ENCODE results near the gene TRIM44. TPM values are rescaled to one million over a fixed set of nuclear protein-coding genes. Genes with fewer than 3 reads are reported as not detected.

TRIM44 gene
- total RNA-seq, 1 experiment from 2014 or later = 191 TPM

DNA sequence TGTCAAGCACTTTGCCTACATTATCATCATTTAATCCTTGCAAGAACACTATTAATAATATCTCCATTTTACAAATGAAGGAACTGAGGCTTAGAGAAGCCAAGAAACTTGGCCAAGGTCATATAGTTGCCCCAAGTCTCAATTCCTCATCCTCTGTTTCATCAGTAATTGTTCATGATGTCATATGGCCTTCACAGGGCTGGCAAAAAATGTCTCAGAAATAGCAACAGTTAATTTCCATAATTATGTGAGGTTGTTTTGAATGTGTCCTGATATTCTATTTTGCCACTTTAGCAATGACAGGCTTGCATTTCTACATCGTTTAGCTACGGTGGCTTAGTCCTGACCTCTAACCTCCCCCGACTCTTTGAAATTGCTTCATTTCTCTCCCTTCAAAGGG, 20.6 kb upstream of the TRIM44 start:
- H3K36me3 ChIP-seq (ENCODE audit: insufficient read depth, low read length, poor library complexity, severe bottlenecking) = no peaks in the 10 kb centered on the region
- H3K27ac ChIP-seq (ENCODE audit: low read depth, low read length, poor library complexity, severe bottlenecking) = no peak overlapping the region
- H3K4me3 ChIP-seq (ENCODE audit: low read depth, low read length, poor library complexity, severe bottlenecking) = no peak overlapping the region
- ChIA-PET POLR2A (ENCODE audit: low non-redundant PET) (no interaction called here), CTCF (no interaction called here)
- BruUV-seq (replicated peaks) = no TSS peak
- peaks cover 28% of the 10 kb centered on the region for H3K4me1 ChIP-seq (ENCODE audit: insufficient read depth, low read length, poor library complexity, severe bottlenecking)
- intact Hi-C loops (cut with micrococcal nuclease; ENCODE audit: unreplicated experiment) = no loop called here
- TF ChIP-seq, protein P1, sequence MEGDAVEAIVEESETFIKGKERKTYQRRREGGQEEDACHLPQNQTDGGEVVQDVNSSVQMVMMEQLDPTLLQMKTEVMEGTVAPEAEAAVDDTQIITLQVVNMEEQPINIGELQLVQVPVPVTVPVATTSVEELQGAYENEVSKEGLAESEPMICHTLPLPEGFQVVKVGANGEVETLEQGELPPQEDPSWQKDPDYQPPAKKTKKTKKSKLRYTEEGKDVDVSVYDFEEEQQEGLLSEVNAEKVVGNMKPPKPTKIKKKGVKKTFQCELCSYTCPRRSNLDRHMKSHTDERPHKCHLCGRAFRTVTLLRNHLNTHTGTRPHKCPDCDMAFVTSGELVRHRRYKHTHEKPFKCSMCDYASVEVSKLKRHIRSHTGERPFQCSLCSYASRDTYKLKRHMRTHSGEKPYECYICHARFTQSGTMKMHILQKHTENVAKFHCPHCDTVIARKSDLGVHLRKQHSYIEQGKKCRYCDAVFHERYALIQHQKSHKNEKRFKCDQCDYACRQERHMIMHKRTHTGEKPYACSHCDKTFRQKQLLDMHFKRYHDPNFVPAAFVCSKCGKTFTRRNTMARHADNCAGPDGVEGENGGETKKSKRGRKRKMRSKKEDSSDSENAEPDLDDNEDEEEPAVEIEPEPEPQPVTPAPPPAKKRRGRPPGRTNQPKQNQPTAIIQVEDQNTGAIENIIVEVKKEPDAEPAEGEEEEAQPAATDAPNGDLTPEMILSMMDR (conservative IDR thresholded peaks at IDR 0.05; ENCODE audit: low read depth, low read length) = no peak
- no peak for TF ChIP-seq EZH2 (IDR thresholded peaks at IDR 0.05; ENCODE audit: borderline replicate concordance, low read depth, low read length, poor library complexity, severe bottlenecking)
- DNase-seq (ENCODE audit: low spot score) = no peak
- H3K27me3 ChIP-seq (replicated peaks; ENCODE audit: insufficient read depth, low read depth, low read length, poor library complexity) = no peaks in the 10 kb centered on the region
- H3K9me3 ChIP-seq (ENCODE audit: low read depth, low read length, poor library complexity, severe bottlenecking) = no peaks in the 10 kb centered on the region

DNA sequence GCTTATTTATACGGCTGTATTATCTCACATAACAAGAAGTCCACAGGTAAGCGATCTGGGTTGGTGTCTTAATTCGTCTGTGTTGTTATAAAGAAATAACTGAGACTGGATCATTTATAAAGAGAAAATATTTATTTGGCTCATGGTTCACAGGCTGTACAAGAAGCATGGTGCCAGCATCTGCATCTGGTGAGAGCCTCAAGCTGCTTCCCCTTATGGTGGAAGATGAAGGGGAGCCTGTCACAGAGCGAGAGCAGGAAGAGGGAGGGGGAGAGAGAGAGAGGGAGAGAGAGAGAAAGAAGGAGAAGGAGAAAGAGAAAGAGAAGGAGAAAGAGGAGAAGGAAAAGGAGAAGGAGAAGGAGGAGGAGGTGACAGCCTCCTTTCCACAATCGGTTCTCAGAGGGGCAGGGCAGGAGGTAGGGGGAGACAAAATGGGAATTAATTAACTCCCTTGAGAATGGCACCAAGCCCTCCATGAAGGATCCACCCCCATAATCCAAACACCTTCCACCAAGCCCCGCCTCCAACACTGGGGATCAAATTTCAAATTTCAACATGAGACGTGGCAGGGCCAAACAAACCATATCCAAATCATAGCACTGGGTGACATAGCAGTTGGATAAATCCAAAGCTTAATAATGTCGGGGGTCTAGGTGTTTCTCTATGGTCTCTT, 15.0 kb upstream of the TRIM44 start:
- no TSS peak for BruUV-seq (replicated peaks)
- Histone ChIP-seq H3K27me3 (replicated peaks; ENCODE audit: insufficient read depth, low read depth, low read length, poor library complexity) (no peaks in the 10 kb centered on the region), H3K36me3 (ENCODE audit: insufficient read depth, low read length, poor library complexity, severe bottlenecking) (no peaks in the 10 kb centered on the region), H3K4me3 (ENCODE audit: low read depth, low read length, poor library complexity, severe bottlenecking) (no peak overlapping the region), H3K4me1 (ENCODE audit: insufficient read depth, low read length, poor library complexity, severe bottlenecking) (peaks cover 24% of the 10 kb centered on the region), H3K9me3 (ENCODE audit: low read depth, low read length, poor library complexity, severe bottlenecking) (no peaks in the 10 kb centered on the region), H3K27ac (ENCODE audit: low read depth, low read length, poor library complexity, severe bottlenecking) (no peak overlapping the region)
- TF ChIP-seq, protein P1 (conservative IDR thresholded peaks at IDR 0.05; ENCODE audit: low read depth, low read length) = no peak
- no peak for TF ChIP-seq EZH2 (IDR thresholded peaks at IDR 0.05; ENCODE audit: borderline replicate concordance, low read depth, low read length, poor library complexity, severe bottlenecking)
- intact Hi-C loops (cut with micrococcal nuclease; ENCODE audit: unreplicated experiment) = no loop called here
- peak; percentile 75 for DNase-seq (ENCODE audit: low spot score)
- CTCF ChIA-PET = interaction anchor here (1.0 kb wide), 1 partner anchor 175 kb away, joined by 4 read pairs; no protein-coding TSS in a partner anchor
- POLR2A ChIA-PET (ENCODE audit: low non-redundant PET) = no interaction called here

DNA sequence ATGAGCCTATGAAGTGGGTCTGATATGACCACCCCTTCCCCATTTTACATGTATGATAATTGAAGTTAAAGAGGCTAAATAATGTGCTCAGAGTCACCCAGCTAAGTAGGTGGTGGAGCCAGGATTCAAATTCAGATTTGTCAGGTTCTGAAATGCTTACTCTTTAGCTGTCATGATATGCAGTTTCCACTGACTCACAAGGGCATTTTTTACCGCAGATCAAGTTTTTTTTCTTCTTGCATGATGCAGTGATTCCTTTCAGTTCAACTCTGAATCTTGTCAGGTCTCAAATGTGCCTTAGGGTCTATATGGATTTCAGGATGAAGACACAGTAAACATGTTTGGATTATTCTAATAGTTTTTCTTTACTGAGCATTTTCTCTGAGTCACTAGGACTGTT, 12.6 kb upstream of the TRIM44 start:
- H3K4me1 ChIP-seq (ENCODE audit: insufficient read depth, low read length, poor library complexity, severe bottlenecking) = peaks cover 31% of the 10 kb centered on the region
- ChIA-PET CTCF (interaction anchor here (0.6 to 0.8 kb wide), 2 partner anchors 12 to 172 kb away, joined by 3 read pairs; no protein-coding TSS in a partner anchor), POLR2A (ENCODE audit: low non-redundant PET) (no interaction called here)
- DNase-seq (ENCODE audit: low spot score) = no peak
- no peaks in the 10 kb centered on the region for H3K27me3 ChIP-seq (replicated peaks; ENCODE audit: insufficient read depth, low read depth, low read length, poor library complexity)
- TF ChIP-seq, protein P1 (conservative IDR thresholded peaks at IDR 0.05; ENCODE audit: low read depth, low read length) = no peak
- no peak for TF ChIP-seq EZH2 (IDR thresholded peaks at IDR 0.05; ENCODE audit: borderline replicate concordance, low read depth, low read length, poor library complexity, severe bottlenecking)
- H3K27ac ChIP-seq (ENCODE audit: low read depth, low read length, poor library complexity, severe bottlenecking) = no peak overlapping the region
- BruUV-seq (replicated peaks) = no TSS peak
- no peaks in the 10 kb centered on the region for H3K36me3 ChIP-seq (ENCODE audit: insufficient read depth, low read length, poor library complexity, severe bottlenecking)
- intact Hi-C loops (cut with micrococcal nuclease; ENCODE audit: unreplicated experiment) = no loop called here
- H3K9me3 ChIP-seq (ENCODE audit: low read depth, low read length, poor library complexity, severe bottlenecking) = no peaks in the 10 kb centered on the region
- H3K4me3 ChIP-seq (ENCODE audit: low read depth, low read length, poor library complexity, severe bottlenecking) = no peak overlapping the region
